Stimulated activated CD4-positive, alpha-beta T cell treated with anti-CD3 and anti-CD28 coated beads, Interleukin-2, amount 100 ng/mL, for 4 hours (primary cell): Measurements from ENCODE around the gene NLGN1.
"Not testable (repeated sequence)": the region's sequence is repeated elsewhere in the genome, so short reads cannot be mapped to it uniquely, and the experiment has no call there.

Experiments used
- DNase-seq: peaks from one replicate; pipeline ENCODE4 v3.0.0-alpha.2; 2020; ENCODE audit warnings: low read depth

NLGN1 gene

DNA sequence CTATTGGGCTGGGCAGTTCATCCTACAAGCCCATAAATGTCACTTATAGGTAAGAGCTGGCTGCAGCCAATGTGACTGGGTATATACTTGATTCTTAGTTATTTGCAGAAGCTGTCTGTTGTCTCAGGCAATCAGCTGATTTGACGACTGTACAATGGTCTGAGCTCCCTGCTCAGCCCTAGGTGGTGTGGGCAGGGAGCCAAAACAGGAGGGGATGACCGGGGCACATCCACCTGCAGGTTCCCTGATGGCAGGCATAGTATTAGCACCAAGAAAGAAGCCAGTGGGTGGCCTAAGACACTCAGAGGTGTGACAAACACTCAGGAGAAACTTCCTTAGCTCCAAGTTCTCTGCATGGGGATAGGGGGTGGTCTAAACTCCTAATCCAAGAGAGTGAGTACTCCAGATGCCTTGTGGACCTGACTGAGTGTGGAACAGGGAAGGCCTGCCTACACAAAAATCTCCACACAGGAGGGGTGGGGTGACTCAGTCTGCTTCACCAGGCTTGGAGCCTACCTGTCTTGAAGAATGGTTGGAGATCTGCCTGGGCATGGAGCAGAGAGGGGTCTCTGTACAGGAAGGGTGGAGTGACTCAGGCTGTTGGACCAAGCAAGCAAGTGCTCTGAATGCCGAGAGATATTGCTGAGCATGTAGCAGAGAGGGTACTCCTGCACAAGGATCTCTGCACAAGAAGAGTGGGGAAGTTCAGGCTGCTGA is 771.2 kb downstream of the NLGN1 start:
- DNase-seq: no peak

DNA sequence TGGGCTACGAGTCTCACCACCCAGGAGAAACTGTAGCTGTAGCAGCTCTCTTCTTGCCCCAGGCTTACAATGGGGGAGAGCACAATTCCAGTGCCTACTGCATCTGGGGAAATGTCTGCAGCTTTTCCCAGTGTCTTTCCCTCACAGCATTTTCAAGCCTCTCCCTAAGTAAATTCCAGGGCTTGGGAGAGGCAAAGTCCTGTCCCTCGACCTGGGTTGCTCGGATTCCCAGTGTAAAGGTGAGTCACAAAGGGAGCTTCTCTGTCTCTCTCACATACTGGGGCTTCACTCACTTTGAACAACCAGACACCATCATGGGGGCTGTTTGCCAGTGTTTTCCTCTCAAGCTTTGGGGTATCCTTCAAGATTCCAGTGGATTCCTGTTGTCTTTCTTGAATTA is 772.2 kb downstream of the NLGN1 start:
- DNase-seq: no peak

DNA sequence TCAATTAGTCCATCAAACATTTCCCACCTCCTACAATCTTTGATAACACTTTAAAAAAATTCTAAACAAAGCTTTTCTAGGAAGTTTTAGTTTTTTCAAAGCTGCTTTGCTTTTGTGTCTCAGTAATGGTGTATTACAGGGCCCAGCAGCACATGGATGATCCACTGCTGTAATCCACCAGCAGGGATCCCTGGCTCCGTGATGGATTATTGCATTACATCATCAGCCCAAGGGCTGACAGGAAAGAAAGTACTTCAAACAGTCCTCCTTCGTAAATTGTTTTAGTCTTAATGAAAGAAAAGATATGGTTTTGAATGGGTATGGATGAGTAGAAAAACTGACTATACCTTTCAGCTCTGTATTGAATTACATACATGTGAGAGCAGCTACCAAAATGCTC is 772.7 kb downstream of the NLGN1 start:
- no peak for DNase-seq

DNA sequence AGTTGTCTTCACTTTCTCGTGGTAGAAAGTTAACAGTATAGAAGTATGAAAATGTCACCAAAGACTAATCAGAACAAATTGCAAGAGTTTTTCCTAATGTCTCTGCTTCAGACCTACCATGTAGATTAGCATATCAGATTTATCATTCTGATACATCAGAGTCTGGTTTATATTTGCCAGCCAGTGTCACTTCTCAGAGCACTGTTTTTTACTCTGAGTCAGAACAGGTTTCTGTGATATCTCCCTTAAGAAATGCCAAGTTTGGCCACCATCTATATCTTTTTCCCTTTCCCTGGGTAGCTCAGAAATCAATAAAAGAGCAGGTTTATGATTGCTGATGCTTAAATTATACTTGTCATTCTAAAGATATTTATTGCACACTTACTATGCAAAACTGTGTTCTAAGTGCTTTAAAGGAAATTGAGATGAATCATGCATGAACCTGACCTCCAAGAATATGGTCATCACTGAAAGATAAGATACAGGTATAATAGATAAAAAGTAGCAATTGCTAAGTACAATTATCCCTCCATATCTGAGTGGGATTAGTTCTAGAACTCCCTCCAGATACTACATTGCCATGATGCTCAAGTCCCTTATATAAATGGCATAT is 788.9 kb downstream of the NLGN1 start:
- no peak for DNase-seq

DNA sequence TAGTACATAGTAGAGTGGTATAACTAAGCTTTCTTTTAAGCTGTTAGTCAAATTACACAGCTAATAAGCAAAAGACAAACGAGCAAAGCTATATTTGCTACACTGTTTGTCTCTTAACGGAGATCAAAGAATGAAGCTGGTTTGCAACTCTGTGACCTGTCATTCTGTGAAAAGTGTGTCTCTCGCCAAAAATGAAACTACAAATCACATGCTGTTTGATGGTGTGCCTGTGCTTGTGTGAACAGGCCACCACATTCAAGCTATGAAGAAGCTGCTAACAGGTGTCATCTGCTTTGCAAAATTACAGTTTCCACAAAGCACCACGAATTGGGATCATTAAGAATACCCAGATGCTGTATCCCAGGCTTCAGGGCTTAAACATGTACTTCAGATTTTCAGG is 793.8 kb downstream of the NLGN1 start:
- no peak for DNase-seq

DNA sequence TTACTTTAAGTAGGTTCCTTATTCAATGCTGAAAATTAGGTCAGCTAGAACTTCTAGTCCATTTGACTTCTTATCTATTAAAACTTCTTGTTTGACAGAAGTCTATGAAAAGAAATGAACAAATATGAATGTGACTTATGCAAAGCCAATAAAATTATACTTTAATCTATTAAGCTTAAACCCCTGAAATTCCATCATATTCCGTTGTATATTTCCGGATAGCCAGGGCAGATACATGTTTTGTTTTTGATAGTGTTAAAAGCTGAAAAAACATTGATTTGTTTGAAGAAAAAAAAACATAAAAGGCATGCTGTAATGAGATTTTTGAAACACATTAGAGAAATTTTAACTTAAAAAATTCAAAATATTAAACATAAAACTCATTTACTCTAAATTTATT is 794.4 kb downstream of the NLGN1 start:
- no peak for DNase-seq

DNA sequence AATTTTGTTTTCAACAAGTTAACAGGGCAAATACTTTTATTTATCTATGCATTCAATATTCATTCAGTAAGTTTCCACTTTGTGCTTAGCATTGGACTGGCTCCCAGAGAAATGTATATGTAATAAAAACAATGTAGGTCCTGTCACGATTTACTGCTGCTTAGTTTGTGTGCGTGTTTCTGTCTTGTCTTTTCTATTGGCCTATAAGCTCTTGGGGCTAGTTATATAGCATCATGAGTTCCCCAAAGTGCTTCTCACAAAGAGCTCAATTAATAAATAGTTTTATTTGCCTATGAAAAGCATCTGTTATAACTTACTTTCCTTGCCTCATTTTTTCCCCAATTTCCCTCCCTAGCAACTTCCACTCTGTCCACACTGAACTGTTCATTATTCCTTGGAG is 794.9 kb downstream of the NLGN1 start:
- no peak for DNase-seq

DNA sequence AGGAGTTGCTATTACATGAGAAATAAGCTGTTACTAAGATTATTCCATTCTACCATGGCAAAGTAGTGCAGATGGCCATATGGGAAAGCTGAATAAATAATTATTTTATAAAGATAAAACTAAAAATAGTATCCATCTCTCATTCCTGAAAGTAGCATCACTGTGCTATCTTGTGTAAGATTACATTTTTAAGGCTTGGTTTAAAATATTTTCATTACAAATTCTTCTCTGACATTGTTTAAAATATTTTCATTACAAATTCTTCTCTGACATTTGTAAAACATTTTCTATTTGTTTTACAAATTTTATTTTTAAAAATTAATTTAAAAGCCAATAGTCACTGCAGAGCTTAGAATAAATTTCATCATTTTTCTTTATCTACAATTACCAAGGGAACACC is 796.1 kb downstream of the NLGN1 start:
- no peak for DNase-seq

DNA sequence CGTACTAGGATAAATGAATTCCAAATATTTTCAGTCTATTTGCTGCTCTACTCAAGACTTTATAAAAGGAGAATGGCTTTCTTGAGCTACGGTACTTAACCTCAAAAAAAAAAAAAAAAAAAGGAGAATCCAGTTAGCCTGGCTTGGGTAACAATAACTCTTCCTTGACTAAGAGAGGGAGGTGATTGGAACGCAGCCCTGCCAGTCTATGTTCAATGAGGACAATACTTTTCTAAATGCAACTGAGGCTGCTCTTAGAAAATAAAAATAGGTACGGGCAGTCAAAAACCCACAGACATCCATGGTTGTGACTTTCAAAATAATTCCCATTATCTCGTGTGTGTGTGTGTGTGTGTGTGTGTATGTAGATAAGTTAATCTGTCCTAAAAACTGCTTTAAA is 799.9 kb downstream of the NLGN1 start:
- no peak for DNase-seq

DNA sequence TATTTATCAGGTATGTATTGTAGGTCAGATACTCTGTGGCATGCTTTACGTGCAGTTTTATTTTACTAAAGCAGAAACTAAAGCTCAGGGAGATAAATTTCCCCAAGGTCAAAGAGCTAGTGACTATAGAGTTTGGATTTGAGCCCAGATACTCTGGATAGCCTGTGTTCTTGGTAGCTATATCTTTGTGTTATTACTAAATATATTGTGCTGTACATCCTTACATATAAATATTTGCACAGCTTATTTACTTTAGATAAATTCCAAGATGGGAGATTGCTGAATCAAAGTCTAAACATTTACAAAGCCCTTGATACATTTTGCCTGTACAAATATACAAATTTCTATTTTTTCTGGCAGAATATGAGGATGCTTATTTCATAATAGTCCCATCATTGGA is 800.7 kb downstream of the NLGN1 start:
- no peak for DNase-seq

DNA sequence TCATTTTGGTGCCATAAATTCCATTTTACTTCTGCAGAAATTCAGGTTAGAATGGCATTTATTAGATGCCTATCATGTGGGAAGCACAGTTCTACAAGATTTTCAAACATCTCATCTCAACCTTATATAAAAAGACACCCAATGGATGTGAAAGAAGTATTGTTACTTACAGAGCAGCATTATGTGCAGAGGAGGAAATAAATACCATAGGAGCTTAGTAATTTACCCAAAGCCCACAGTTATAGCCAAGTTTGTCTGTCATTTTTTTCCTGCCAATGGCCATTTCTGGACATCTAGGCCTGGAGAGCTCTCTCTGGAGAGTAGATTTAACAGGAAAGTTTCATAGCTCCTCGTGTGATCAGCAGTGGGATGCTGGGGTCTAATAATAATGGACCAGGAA is 802.2 kb downstream of the NLGN1 start:
- no peak for DNase-seq

DNA sequence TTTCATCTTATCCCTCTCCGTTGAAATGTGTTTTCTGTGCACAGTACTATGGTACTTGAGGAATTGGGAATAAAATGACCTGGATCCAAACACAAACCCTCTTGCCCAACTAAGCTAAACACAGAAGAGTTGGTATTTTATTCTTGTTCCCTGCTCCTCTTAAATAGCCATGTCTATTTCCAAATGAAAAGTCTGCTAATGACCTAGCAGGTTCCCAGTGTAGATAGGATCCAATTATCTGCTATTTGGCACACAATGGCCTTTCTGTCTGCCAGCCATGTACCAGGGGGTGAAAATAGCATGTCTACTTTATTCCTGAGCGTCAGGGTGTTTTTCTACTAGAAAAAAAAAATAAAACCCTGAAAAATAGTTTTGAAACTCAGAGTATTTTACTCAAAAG is 804.6 kb downstream of the NLGN1 start:
- no peak for DNase-seq

DNA sequence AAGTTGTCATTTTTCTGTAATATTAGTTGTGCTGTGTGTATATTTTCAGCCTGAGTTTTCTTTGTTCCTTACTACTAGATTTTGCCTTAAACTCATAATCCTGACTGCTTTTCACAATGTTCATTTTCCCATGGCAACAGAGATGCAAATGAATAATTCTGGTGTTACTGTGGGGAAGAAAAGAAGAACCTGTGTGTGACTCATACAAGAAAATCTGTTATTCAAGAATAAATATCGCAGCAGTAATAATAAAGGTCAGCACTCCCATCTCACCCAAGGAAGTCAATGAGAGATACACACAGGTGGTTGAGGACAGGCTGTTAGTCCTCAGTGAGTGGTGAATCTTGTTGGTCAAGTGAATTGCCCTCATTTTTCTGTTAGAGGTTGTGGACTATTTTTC is 805.0 kb downstream of the NLGN1 start:
- no peak for DNase-seq

DNA sequence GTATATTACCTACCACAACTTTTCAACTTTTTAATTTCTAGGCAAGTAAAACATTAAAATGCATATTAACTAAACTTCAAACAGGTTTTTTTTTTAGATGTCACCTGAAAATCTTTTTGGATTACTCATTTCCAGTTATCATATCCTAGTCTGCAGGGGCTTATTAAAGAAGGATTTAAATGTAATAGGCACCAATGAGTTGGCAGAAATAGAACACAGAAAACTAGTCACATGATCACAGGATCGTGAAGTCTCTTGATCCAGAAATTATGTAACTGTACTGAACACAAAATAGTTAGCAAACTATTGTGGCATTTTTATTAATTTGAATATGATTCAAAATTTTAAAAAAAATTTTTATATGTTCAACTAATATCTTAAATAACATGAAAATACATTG is 807.2 kb downstream of the NLGN1 start:
- DNase-seq: no peak

DNA sequence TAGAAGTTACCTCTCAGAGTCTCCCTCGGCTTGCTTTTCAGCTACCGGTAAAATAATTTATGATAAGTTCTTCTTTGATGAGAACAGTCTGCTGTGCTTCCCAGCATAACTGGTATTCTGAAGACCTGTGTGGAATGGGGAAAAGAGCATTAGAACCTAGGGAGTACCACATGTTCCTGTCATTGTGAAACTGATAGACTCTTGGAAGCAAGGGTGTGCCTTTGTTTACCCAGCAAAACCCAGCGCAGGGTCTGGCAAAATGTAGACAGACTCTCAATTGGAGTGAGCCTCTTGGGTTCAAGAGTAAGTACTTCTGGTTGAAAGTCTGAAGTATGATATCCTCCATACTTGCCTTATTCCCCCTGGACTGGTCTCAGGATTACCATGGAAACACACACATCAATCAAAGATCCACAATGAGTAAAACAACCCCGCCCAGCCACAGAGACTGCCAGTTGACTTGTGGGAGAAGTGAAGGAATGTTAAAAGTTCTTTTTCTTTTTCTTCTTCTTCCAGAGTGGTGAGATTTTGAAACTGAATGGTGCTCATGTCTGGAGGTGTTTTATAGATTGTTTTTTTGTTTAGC is 809.2 kb downstream of the NLGN1 start:
- DNase-seq: no peak

DNA sequence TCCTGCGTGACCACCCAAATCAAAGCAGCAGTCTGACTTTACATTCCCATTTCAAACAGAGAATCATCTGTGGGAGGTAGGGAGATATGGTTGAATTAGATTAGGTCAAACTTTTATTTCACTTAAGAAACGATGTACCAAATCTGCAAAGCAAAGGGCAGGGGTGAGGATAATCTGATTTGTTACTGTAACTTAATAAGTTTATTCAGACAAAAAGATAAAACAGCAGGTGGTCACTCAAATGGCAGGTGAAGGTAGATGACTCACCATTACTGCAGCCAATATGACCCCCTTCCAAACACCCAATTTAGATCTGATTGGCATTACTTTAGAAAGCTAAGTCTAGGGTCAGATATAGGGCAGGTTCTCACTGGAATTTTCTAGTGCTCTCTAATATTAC is 810.6 kb downstream of the NLGN1 start:
- DNase-seq: no peak

DNA sequence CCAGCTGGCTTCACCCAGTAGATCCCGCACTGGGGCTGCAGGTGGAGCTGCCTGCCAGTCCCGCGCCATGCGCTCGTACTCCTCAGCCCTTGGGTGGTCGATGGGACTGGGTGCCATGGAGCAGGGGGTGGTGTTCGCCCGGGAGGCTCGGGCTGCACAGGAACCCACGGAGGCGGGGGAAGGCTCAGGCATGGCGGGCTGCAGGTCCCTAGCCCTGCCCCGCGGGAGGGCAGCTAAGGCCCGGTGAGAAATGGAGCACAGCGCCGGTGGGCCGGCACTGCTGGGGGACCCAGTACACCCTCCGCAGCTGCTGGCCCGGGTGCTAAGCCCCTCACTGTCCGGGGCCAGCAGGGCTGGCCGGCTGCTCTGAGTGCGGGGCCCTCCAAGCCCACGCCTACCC is 814.4 kb downstream of the NLGN1 start:
- not testable (repeated sequence) for DNase-seq

DNA sequence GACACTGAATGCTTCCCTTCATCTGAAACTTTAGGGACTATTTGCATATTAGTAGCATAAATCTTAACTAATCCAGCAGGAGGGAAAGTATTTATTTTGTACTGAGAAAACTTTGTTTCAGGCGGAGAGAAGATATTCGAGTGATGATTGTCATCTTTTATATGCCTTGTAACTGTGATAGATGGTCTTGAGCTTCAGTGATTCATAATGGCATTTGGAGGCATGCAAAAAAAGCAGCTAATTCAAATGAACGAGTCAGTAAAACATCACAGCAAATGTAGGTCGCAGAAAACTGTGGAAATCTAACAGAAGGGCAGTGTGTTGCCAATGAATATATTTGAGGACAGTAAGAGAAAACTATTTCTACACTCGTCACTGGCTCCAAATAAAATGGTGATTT is 817.9 kb downstream of the NLGN1 start:
- no peak for DNase-seq

DNA sequence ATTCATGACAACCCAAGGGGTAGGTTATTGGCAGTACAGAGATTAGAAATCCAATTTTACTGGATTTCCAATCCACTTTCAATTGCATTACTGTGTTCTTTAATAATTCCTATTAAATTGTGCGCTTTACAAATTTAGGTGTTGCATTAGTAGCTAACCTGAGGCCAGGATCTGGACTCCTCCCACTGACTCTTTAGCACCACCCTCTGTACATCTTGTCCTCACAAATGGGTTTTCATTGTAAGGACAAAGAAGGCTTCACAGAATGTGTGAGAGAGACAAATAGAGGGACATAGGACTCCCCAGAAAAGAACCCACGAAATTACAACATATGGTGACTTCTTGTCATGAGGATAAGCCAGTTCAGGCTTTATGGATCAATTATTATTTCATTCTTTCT is 818.5 kb downstream of the NLGN1 start:
- DNase-seq: no peak

DNA sequence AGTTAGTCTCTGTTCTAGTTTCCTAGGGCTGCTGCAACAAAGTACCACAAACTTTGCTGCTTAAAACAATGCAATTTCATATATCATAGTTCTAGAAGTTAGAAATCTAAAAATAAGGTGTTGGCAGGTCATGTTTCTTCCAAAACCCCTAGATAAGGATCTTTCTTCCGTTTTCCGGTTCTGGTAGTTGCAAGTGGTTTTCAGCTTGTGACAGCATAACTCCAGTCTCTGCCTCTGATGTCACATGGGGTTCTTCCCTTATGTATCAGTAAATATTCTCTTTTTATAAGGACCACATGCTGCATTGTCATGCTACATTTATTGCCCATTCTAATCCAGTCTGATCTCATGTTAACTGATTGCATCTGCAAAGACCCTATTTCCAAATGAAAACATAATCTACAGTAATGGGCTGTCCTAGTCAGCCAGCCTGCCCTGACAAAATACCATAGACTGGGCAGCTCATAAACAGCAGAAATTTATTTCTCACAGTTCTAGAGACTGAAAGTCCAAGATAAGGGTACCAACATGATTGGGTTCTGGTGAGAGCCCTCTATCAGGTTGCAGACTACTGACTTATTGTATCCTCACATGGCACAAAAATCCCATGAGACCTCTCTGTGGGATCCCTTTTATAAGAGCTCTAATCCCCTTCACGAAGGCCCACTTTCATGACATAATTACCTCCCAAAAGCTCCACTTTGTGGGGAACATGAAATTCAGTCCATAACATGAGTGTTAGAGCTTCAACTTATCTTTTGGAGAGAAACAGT is 819.6 kb downstream of the NLGN1 start:
- no peak for DNase-seq

DNA sequence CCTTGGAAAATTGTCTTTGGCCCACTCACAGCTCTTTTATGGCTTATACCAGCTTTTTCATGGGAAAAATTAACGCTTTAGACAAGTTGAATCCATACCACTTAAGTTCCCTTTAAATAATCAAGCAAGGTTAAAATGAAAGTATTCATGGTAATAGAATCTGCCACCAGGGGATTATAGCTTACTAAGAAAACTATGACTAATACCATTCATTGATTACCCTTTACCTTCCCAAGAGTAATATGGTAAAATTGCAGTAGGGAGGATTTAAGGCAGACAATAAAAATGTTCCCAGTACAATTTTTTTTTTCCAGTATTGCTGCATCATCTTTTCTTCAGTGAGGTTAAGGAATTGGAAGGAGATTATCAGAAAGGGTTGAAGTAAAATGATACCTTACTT is 820.5 kb downstream of the NLGN1 start:
- DNase-seq: no peak

DNA sequence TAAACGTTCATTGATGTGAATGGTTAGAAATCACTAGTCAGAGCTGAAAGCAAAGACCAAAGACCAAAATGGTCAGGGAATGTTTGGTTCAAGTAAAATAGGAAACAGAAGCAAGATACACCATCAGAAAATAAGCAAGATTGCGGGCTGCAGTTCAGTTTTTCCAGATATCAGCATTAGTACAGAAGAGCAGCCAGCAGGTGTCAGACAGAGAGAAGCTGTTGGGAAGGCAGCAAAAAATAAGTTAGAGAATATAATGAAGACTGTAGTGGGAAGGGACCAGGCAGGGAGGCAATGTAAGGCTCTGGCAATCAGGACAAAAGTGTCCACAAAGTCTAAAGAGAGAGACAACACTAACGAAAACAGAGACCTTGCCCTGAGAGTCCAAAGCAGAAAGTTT is 822.2 kb downstream of the NLGN1 start:
- no peak for DNase-seq
